HK-2 (cell line): ENCODE measurements around the gene LMBRD2.
"Not testable (repeated sequence)": the region's sequence is repeated elsewhere in the genome, so short reads cannot be mapped to it uniquely, and the experiment has no call there.

Source experiments
- DNase-seq: peaks from one replicate; pipeline ENCODE4 v3.0.0-alpha.2; 2018; ENCODE audit not compliant: unreplicated experiment

Gene LMBRD2

DNA sequence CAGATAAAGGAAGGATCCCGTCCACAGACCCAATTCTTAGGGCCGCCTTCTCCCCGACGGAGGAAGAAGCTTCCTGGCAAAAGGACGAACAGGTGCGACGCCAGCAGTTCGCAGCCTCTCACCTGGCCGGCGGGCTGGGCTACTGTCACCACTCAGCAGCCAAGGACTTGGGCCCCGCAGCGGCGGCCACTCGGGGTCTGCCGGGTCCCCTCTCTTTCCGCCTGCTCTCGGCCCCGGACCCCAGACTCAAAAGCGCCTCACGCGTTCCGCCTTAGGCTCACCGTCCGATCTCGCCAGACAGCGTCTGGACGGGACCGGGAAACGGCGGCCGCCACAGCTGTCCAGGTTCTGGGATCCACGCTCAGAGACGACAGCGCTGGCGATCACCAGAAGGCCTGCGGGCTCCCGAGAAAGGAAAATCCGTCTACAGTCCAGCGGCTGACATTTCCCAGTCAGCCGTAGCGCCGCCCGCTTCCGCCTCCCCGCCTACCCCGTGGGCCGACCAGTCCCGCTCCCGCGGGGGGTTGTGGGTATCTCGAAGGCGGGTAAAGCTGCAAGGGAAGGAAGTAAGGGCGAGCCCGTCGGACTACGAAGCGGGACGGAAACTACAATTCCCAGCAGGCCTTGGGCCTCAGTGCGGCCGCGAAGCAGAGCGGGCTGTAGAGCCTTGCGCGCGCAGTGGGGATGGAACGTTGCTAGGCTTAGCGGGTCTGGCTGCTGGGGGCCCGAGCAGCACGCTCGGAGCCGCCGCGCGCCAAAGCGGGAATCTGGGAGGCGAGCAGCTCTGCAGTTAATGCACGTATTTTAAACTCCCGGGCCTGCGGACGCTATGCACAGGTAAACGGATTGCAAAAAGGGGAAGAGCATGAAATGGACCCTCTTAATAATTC lies at the start of gene LMBRD2, which contains the start of gene SKP2:
LMBRD2 (minus strand) TSS at position 454 of the 890 bp plus-strand sequence. CDS start 8,538 bp downstream, outside the sequence.
SKP2 (plus strand) TSS at position 678 of the 890 bp plus-strand sequence; CDS start at position 830, 152 bp downstream.
- DNase-seq, result peak; percentile 96

DNA sequence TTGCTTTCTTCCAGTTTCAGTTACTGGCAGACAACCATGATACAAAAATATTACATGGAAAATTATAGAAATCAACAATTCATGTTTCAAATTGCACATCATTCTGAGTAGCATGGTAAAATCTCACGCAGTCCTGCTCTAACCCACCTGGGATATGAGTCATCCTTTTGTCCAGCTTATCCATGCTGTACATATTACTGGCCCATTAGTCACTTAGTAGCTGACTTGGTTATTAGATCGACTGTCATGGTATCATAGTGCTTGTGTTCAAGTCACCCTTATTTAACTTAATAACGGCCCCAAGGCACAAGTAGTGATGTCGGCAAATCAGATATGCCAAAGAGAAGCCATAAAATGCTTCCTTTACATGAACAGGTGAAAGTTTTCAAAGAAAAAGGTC lies 48.8 kb upstream of the LMBRD2 start:
- no peak for DNase-seq

- DNase-seq, result no peak
These were observed 47.9 kb upstream of the LMBRD2 start for GRCh38 chr5:36199620-36200019.

- not testable (repeated sequence) for DNase-seq
These were observed 47.1 kb upstream of the LMBRD2 start for GRCh38 chr5:36198783-36199182.

- no peak for DNase-seq
These were observed 46.6 kb upstream of the LMBRD2 start for GRCh38 chr5:36198281-36198680.

GRCh38 chr5:36193746-36194145 lies 42.1 kb upstream of the LMBRD2 start:
- DNase-seq, result no peak

DNA sequence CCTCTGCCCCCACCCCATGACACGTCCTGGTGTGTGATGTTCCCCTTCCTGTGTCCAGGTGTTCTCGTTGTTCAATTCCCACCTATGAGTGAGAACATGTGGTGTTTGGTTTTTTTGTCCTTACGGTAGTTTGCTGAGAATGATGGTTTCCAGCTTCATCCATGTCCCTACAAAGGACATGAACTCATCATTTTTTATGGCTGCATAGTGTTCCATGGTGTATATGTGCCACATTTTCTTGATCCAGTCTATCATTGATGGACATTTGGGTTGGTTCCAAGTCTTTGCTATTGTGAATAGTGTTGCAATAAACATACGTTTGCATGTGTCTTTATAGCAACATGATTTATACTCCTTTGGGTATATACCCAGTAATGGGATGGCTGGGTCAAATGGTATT lies 32.7 kb upstream of the LMBRD2 start:
- not testable (repeated sequence) for DNase-seq

DNA sequence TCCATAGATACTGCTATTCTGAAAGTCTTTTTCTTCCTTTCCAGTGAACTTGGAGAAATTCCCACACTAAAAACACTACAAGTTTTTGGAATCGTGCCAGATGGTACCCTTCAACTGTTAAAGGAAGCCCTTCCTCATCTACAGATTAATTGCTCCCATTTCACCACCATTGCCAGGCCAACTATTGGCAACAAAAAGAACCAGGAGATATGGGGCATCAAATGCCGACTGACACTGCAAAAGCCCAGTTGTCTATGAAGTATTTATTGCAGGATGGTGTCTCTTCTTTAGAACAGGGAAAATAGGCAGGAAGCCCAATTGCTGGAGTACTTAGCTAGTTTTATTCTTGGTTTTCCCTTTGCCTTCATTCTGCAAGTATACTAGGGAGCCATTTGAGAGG lies 30.1 kb upstream of the LMBRD2 start:
- no peak for DNase-seq

GRCh38 chr5:36180556-36181350 lies 29.1 kb upstream of the LMBRD2 start:
- DNase-seq, result no peak

DNA sequence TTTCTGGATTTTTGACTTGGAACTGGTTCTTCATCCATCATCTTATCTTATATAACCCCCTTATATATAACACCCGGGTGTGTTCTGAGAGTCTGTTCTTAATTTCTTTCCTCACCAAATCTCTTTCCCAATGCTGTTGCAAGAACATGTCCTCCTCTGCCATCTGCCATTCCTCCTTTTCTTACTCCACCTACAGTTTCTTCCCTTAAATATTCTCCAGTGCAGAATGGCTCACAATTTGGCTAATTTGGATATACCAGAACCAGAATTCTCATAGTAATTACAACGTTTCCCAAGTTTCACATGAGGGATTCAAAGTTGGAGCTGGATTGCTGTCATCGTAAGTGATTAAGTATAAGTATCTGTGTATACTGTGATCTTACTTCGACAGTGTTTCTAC lies 28.3 kb upstream of the LMBRD2 start:
- DNase-seq, result no peak

DNA sequence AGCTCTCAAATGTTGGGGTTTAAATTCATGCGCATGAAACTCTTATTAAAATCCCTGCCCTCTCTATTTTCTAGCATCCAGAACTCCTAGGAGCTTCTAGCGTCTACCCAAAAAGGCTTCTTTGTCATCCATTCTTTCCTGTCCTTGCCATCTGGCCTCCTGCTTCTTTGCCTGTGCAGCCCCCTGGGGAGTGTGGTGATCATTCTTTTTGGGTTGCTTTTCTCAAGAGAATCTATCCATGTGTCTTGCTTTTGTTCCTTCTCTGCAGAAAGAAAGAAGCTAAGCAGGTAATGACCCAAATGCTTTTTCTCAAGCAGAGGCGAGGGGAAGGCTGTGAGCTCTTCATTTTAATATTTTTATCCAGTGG lies 26.8 kb upstream of the LMBRD2 start:
- no peak for DNase-seq

GRCh38 chr5:36177715-36178523 lies 26.2 kb upstream of the LMBRD2 start:
- DNase-seq, result no peak

GRCh38 chr5:36177154-36177553 lies 25.5 kb upstream of the LMBRD2 start:
- no peak for DNase-seq

GRCh38 chr5:36175043-36175442 lies 23.4 kb upstream of the LMBRD2 start:
- DNase-seq, result no peak

- no peak for DNase-seq
These were observed 22.4 kb upstream of the LMBRD2 start for GRCh38 chr5:36174119-36174518.

DNA sequence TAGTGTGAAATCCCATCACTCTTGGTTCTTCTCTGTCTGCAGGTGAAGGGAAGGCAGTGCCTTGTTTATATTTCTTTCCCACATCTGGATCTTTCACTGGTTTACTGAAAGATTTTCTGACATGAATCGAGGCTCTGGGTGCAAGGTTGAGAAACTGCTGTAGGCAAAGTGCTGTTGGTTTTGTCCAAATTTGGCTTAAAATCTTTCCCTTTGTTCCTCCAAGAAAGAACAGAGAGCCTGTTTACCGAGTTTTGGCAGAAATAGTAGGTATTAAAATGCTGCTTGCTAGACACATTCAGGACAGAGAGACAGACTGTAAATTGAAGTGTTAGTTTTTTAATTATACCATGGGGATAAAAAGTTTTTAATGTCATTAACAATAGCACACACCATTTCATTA lies 21.7 kb upstream of the LMBRD2 start:
- DNase-seq, result no peak

DNA sequence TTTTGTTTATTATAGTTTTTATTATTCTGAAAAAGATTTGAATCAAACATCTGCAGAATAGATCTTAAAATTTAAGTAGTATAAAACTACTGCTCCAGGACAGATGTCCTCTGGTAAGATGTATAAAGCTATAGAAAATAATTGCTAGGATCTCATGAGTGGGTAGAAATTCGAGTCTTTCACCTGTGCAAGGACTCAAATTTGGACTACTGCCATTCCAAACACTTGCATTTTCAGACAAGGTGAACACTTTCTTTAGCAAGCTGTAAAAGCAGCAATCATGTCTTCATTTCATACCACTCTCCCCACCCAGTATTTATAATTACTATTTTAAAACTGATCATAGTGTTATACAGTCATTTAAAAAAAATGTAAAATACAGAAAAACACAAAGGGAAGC lies 20.9 kb upstream of the LMBRD2 start:
- no peak for DNase-seq

DNA sequence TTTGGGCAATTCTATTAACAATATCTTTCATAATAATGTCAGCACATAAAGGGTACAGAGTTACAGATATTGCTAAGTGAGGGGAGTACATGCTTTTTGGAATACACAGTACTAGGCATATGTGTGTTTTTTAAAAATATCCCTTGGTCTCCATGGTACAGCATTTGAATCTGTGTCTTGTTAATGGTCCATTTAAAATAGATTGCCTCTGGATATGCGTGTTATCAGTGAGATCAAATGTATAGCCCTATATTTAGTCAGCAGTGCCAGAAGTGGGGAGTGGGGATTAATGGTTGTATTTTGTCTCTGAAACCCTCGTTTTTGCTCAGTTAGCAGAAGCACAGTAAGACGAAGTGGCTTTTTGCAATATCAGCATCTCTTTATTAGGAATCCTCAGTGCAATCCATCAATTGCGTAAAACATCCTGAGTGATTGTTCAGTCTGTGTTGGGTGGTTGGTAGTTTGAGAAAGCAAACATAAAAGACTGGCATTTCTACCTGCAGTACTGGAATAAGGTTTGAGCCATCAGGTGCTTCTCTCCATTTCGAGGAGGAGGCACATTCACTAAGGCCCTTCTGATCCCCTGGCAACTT lies 19.2 kb upstream of the LMBRD2 start:
- DNase-seq, result no peak

- no peak for DNase-seq
These were observed 17.1 kb upstream of the LMBRD2 start for GRCh38 chr5:36168737-36169136.

- DNase-seq, result no peak
These were observed 12.8 kb upstream of the LMBRD2 start for GRCh38 chr5:36164461-36164860.

DNA sequence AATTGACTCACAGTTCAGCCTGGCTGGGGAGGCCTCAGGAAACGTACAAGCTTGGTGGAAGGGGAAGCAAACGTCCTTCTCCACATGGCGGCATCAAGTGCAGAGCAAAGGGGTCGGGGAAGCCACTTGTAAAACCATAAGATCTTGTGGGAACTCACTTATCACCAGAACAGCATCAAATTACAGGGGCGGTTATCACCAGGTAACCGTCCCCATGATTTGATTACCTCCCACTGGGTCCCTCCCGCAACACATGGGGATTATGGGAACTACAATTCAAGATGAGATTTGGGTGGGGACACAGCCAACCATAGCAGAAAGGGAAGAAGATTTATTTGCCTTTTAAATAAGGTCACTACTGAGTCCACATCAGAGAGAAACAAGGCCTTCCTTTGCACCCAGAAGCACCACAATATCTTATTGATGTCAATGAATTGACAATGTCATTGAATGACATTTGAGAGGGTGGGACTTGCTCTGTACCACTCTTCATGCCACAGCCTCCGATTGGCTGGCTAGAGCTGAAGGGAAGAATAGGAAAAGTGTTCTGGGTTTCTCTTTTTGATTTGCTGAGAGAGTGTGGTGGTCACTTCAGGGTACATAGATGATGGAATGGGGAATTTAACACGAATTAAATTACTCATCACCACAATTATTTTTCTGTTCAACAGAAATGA lies 11.3 kb upstream of the LMBRD2 start:
- no peak for DNase-seq
